Adipose tissue (tissue), 3 donors: ENCODE results near the gene DLL3. TPM values are rescaled to one million over a fixed set of nuclear protein-coding genes. Genes with fewer than 3 reads are reported as not detected.

Source experiments
- H3K27ac ChIP-seq: one replicate; pipeline ENCODE4 v1.5.1; 2013; ENCODE audit warnings: low read depth, low read length
- WGBS, 3 donors: extraction: QIAGEN DNeasy Blood & Tissue Kit; methylation state at CpG; one replicate each; pipeline ENCODE4 v1.1.7; 2013; 5-methylcytosine and 5-hydroxymethylcytosine counted together
- polyA plus RNA-seq, 3 donors: library from polyadenylated mRNA; stranded (reverse); fragments of 200-250 nt; gene quantifications; one replicate each; pipeline ENCODE4 v1.2.3, GENCODE V29; 2013
- donor health status: healthy with polysubstance abuse.
- donor health status: Bipolar disorder and iron deficiency.
- donor health status: healthy.

Gene DLL3
- polyA plus RNA-seq, 3 donors: not detected

GRCh38 chr19:39480337-39481228 lies 18.2 kb upstream of the DLL3 start, which contains the start of gene TIMM50:
Gene TIMM50, plus strand, starts transcription at chr19:39480838. Its CDS starts 16 bp downstream, at chr19:39480854.
- WGBS, 3 donors: 0 to 1% (median 0%) methylated on average over 62 of the region's 62 CpGs
- no peak within 1 kb of the TSS for H3K27ac ChIP-seq

DNA sequence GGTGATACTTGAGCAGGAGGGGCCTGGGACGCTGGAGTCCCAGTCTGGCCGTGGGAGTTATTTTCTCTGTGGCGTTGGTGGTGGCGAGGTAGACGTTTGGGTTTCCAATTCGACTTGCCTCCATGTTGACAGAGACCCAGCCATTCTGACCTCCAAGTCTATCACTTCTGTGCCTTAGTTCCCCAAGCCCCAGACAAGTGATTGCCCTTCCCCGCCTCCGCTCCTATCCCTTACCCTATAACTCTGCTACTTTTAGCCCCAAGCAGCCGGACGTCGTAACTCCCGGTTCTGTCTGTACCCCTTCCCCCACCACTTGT lies 17.6 kb upstream of the DLL3 start:
- 1 to 2% (median 1%) methylated on average over 12 of the region's 12 CpGs for WGBS, 3 donors
- H3K27ac ChIP-seq: no peak overlapping the region

DNA sequence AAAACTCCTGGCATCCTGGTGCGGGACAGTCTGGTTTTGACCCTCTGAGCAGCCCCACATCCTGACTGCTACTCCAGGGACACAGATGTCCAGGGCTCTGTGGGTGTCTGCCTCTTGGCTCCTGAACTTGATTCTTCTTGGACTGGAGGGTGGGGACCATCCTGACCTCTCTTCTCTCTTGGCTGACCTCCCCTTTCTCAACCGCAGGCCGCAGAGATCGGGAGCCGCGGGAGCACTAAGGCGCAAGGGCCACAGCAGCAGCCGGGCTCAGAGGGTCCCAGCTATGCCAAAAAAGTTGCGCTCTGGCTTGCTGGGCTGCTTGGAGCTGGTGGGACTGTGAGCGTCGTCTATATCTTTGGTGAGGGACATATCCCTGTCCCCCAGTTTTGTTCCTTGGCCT lies 17.1 kb upstream of the DLL3 start:
- 51 to 65% (median 63%) methylated on average over 11 of the region's 11 CpGs for whole genome bisulfite sequencing, 3 donors
- no peak overlapping the region for H3K27ac ChIP-seq

GRCh38 chr19:39483141-39483540 lies 15.6 kb upstream of the DLL3 start:
- 65 to 79% (median 77%) methylated on average over 6 of the region's 6 CpGs for WGBS, 3 donors
- H3K27ac ChIP-seq: no peak overlapping the region

- WGBS, 3 donors: 82 to 87% (median 84%) methylated on average over 10 of the region's 10 CpGs
These were observed 9.0 kb upstream of the DLL3 start for GRCh38 chr19:39489756-39490155.

DNA sequence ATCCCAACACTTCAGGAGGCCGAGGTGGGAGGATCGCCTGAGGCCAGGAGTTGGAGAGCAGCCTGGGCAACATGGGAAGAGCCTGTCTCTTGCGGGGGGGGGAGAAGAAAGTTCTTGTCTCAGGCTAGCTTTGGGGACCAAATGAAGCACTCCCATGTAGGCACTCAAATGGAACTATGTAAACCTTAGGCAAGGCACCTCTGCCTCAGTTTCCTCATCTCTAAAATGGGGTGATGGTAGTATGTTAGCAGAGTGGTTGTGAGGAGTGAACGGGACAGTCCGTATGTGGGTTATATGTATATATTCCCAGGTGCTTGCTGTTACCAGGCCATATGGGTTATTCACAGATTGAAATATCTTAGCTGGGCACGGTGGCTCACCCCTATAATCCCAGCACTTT lies 6.5 kb upstream of the DLL3 start:
- H3K27ac ChIP-seq: no peak overlapping the region
- WGBS, 3 donors: 85 to 95% (median 95%) methylated on average over 6 of the region's 6 CpGs

More at GRCh38 chr19:39489756-39490155, 9.0 kb upstream of the DLL3 start:
- no peak overlapping the region for H3K27ac ChIP-seq

GRCh38 chr19:39492788-39493187 lies 6.0 kb upstream of the DLL3 start:
- 75 to 91% (median 83%) methylated on average over 2 to 3 of the region's 3 CpGs for WGBS, 3 donors
- no peak overlapping the region for H3K27ac ChIP-seq

GRCh38 chr19:39494661-39495060 lies 4.1 kb upstream of the DLL3 start:
- WGBS, 3 donors: 71 to 88% (median 84%) methylated on average over 5 of the region's 5 CpGs
- H3K27ac ChIP-seq: no peak overlapping the region

- no peak overlapping the region for H3K27ac ChIP-seq
- WGBS, 3 donors: 79 to 88% (median 86%) methylated on average over 5 of the region's 5 CpGs
These were observed 2.7 kb upstream of the DLL3 start for GRCh38 chr19:39496063-39496462.

GRCh38 chr19:39497701-39497995 lies 1.1 kb upstream of the DLL3 start:
- H3K27ac ChIP-seq: no peak overlapping the region
- 0 to 3% (median 0%) methylated on average over 7 of the region's 7 CpGs for WGBS, 3 donors

DNA sequence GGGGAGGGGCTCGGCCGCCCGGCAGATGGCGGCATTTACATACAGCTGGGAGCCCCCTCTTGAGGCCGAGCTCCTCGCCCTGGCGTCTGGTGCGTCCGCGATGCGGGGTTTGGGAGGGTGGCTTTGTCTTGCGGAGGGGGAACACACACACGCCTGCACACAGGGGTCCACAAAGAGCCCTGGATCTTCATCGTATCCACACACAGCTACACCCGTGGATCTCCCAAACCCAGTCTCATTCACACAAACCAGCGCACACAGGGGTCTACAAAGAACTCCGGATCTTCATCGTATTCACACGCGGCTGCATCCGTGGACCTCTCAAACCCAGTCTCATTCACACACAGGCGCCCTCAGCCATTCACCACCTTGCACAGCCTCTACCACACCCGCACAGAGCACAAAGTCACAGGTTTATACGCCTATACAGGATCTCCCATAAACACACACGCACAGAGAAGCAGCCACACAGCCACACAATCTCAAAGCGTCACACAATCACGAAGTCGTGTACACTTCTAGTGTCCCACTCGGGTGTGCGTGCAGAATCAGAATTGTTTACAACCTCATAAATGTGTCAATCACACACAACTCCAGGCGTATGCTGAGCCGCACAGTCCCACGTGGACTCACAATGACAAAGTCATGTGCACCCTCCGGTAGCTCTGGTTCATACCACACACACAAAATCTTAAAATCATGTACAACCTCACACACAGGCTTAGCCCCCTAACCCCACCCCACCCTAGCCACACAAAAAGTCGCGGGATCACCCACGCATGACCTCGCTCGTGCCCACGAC lies 550 bp upstream of the DLL3 start:
- no peak overlapping the region for H3K27ac ChIP-seq
- WGBS, 3 donors: 1 to 2% (median 2%) methylated on average over 34 to 40 of the region's 40 CpGs

- 79 to 82% (median 80%) methylated on average over 8 of the region's 8 CpGs for WGBS, 3 donors
- H3K27ac ChIP-seq: no peak overlapping the region
These were observed 1.2 kb downstream of the DLL3 start for GRCh38 chr19:39499932-39500331.

DNA sequence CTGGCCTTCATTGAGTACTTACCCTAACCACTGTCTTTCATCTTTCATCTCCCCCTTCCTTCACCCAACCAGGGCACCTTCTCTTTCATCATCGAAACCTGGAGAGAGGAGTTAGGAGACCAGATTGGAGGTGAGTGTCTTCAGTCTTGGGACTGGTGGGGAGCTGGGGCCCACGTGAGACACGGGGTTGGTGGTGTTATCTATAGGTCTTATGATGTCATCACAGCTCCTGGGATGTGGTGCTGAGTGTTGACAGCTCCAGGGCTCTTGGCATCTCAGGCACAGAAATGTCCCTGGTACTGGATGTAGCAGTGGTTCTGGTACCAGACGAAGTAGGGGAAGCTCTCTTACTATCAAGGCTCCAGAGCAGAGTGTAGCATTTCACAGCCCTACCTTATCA lies 1.8 kb downstream of the DLL3 start:
- H3K27ac ChIP-seq: no peak overlapping the region
- WGBS, 3 donors: 44 to 52% (median 47%) methylated on average over 4 of the region's 4 CpGs

- H3K27ac ChIP-seq: no peak overlapping the region
- 75 to 80% (median 76%) methylated on average over 5 of the region's 5 CpGs for WGBS, 3 donors
These were observed 2.6 kb downstream of the DLL3 start for GRCh38 chr19:39501340-39501739.

GRCh38 chr19:39502640-39503417 lies 4.1 kb downstream of the DLL3 start:
- 15 to 22% (median 18%) methylated on average over 33 to 69 of the region's 69 CpGs for WGBS, 3 donors
- no peak overlapping the region for H3K27ac ChIP-seq

GRCh38 chr19:39506598-39506943 lies 7.8 kb downstream of the DLL3 start:
- no peak overlapping the region for H3K27ac ChIP-seq
- 56 to 58% (median 58%) methylated on average over 7 of the region's 7 CpGs for WGBS, 3 donors

GRCh38 chr19:39506944-39507714 lies 8.4 kb downstream of the DLL3 start:
- H3K27ac ChIP-seq: no peak overlapping the region
- 3 to 6% (median 3%) methylated on average over 77 to 96 of the region's 96 CpGs for WGBS, 3 donors

GRCh38 chr19:39507715-39508364 lies 9.1 kb downstream of the DLL3 start:
- no peak overlapping the region for H3K27ac ChIP-seq
- WGBS, 3 donors: 21 to 50% (median 40%) methylated on average over 24 of the region's 24 CpGs
